CD4-positive, alpha-beta T cell treated with Interleukin-12 subunit alpha and Interleukin-12 subunit beta, for 1 hour (primary cell): ENCODE results near the gene DLGAP4.
A peak's percentile ranks its signal among the peaks of the same experiment; 100 is the strongest.
"Not testable (repeated sequence)": the region's sequence is repeated elsewhere in the genome, so short reads cannot be mapped to it uniquely, and the experiment has no call there.

Experiments used
- DNase-seq: peaks from one replicate; pipeline ENCODE4 v3.0.0-alpha.2; 2020

Gene DLGAP4

DNA sequence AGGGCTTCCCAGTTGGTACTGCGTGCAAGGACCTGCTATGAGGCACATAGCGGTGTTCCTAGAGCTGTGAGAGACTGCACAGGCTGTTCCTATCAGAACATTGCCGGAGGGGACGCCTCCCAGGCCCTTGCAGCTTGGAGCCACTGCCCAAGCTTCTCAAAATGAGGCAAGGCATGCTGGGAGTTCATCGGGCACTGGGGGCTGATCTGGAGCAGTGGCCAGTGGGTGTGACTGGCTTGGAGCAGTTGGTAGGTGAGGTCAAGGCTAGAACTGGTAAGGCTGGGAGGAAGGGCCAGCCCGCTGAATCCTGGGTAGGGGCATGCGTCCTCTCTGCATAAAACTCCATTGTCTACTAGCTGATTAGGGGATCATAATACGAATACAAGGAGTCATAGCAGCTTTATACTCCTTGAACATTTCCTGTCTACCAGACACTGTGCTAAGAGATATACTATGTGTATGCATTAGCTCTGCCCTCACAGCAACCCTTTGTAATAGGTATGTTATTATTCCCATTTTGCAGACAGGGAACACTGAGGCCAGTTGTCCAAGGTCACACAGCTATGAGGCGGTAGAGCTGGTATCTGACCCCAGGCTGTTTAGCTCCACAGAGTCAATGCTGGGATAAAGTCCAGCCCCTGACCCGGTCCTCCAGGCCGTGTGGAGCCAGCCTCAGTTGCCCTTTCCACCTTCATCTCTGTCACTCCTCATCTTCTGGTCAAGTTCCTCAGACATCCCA is 53.7 kb downstream of the DLGAP4 start:
- DNase-seq, result no peak

DNA sequence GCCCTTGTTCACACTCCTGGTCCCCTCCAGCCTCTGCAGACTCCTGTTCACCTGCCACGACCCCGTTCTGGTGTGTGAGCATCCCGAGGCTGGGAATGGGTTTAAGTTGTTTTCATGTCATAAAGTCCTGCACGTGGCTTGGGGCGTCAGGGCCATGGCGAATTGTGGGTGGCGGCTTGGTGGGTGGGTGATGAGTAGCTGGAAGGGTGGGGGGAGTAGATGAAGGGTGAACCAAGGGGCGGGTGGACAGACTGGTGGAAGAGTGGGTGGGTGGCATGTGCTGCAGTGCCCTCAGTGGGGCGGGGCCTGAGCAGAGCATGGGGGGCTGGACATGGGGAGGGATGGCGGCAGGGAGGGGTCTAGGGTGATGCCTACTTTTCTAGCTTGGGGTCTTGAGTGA is 54.3 kb downstream of the DLGAP4 start:
- no peak for DNase-seq

DNA sequence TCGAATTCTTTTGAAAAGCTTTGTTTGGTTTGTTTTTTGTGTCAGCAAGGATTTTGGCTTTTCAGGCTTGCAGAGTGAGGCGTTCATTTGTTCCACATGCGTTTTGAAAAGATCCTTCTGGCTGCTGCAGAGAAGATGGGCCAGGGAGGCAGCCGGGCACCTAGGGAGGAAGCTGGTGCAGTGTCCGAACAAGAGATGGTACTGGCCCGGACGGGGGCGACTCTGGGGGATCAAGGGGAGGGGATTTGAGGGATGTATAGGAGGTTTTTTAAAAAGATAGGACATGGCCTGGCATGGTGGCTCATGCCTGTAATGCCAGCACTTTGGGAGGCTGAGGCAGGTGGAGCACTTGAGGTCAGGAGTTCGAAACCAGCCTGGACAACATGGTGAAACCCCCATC is 55.3 kb downstream of the DLGAP4 start:
- DNase-seq, result no peak

- no peak for DNase-seq
These were observed 56.1 kb downstream of the DLGAP4 start for GRCh38 chr20:36362261-36362660.

DNA sequence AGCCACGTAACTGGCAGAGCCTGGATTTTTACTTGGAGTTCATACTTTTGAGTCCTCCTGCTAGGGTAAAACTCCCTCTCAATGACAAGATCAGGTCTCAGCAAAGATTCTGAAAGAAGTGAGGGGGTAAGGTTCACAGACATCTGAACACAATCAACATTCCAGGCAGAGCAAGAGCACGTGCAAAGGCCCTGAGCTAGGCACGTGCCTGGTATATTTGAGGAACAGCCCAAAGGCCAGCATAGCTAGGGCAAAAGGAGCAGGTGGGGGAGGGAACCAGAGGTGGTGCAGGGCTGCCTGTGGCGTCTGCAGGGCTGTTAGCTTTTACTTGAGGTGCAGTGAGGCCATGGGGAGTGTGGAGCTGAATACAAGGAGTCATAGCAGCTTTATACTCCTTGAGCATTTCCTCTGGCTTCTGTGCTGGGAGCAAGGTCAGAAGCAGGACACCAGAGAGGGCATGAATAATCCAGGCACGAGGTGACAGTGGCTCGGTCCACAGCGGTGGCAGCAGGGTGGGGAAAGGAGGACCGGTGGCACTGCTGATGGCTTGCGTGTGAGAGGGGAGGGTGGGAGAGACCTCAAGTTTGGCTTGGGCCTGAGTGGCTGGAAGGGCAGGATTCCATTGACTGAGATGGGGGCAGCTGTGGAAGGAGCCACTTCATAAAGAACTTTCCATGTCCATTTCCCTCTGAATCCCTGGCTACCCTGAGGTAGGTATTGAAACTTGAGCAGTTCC is 57.0 kb downstream of the DLGAP4 start:
- DNase-seq, result no peak

- DNase-seq, result no peak
These were observed 58.4 kb downstream of the DLGAP4 start for GRCh38 chr20:36364506-36364905.

DNA sequence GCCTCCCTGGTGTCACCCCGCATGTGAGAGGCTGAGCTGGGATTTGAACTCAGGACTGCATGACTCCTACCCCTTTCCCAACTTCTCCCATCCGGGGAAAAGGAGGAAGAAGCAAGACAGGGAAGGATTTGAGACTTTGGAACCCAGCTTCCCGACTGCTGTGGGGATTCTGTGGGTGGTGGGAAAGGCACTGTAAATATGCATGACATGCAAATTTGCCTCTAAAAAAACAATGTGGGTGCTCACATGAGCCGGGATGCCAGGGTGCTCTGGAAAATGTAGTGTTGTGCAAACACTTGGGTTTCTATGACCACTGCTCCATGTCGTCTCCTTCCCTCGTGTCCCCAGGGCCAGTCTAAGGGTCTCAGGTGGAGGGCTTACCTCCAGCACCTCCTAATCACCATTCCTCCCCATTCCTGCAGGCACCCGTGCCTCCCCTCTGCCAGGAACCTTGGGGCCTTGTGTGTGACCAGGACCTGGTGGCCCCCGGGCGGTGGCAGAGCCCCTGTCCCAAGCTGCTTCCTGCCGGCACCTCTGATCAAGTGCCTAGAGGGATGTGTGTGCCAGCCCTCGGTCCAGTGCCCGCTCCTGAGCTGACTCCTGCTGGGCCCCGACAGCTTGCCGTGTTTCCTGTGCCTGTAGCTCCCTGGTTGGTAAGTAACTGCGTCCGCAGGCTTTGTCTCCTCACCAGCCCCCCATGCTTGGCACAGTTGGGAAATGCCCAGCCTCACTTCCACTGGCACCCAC is 60.7 kb downstream of the DLGAP4 start:
- DNase-seq, result no peak

- DNase-seq, result no peak
These were observed 61.2 kb downstream of the DLGAP4 start for GRCh38 chr20:36367370-36367745.

DNA sequence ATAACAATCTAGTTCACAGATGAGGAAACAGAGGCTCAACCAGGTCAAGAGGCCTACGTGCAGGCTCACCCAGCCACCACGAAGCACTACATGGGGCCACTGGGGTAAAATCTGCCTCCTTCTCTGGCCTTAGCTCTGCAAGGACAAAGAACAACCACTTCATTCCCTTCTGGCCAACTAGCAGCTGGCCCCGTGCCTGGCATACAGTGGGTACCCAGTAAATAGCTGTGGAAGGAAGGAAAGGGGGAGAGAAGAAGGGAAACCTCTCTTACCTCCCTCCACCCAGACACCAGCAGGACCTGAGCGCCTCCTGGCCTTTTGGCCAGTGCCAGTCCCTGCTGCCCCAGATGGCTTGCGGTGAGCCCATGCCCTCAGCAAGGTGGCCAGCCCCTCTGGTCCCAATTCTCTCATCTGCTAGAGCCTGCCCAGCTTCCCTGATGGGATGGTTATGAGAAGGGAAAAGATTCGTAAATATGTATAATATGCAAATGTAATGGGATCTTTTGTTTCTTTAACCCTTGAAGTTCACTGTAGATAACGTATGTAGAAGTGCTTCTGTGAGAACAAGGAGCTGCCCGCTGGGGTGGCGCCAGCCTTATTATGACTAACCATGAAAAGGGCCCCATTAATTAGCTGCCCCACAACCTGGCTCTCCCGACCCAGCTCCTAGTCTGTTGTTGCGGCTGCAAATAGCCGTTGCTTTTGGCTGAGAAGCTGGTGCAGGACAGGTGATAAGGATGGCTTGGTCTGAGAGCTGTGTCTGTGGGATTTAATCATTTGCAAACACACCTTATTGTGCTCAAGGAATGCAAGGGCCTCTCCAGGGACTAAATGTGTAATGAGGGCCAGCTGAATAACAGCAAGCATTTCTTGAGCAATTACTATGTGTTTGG is 62.0 kb downstream of the DLGAP4 start:
- no peak for DNase-seq

DNA sequence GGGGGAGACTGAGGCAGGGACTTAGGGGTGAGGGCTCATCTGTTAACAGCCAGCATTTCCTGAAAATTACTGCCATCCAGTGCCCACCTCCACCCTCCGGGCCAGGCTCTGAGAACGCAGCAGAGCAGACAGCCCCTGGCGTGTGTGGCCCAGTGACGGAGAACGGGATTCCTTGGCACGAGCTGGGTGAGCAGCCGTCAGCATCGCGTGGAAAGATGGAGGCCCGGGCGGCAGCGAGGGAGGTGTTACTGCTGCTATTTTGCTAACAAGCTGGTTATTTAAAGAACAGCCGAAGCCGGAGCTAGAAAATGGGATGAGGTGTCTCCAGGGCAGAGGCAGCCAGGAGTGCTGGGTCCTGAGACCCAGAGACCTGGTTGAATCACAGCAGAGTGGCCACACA is 62.7 kb downstream of the DLGAP4 start:
- no peak for DNase-seq

- DNase-seq, result no peak
These were observed 63.6 kb downstream of the DLGAP4 start for GRCh38 chr20:36369739-36370138.

DNA sequence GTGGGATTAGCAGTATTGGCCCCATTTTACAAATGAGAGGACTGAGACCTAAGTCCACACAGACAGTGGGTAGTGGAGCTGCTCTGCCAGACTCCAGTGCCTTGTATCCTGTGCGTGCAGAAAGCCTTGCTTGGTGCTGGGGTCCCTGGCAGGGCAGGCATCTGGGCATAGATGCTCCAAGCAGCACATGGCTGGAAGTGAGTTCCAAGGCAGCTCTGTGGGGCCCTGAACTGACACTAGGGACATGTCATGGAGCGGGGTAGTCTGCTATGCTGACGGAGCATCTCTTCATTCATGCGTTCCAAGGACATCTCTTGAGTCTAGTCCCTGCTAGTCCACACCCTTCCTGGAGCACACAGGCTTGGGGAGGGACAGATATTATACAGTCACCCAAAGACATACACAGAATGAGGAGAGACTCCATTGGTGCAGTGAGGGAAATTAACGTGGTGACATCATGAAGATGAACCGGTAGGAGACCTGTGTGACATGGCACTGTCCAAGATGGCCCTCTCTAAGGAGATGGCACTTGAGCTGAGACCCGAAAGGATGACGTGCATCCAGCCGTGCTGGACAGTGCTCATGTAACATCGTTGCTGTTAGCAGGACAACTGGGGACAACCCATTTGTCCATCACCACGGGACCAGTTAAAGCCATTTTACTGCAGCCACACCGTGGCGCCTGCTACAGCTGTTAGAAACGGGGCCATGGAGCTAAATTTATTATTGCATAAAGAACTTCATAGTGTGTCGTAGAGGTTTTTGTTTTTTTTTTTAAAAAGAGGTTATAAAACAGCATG is 65.1 kb downstream of the DLGAP4 start:
- no peak for DNase-seq

- no peak for DNase-seq
These were observed 66.5 kb downstream of the DLGAP4 start for GRCh38 chr20:36372666-36373065.

GRCh38 chr20:36373089-36373488 is 67.0 kb downstream of the DLGAP4 start:
- DNase-seq, result no peak

DNA sequence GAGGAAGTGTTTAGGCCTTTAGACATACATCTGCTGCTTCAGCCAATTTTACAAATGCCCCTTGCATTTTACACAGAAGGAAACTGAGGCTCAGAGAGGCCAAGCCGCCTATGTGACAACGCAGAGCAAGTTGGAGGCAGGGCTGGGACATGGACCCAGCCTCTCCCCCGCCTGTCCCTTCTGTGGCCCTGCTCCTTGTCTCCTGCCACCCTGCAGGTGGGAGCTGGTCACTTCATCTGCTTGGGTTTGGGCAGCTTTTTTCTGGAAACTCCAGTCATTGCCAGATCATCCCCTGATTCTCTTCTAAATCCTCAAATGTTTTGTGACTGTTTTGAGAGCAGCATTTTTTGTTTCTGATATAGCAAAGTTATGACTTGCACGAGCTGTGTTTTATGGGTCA is 68.9 kb downstream of the DLGAP4 start:
- no peak for DNase-seq

- no peak for DNase-seq
These were observed 71.5 kb downstream of the DLGAP4 start for GRCh38 chr20:36377348-36378326.

- no peak for DNase-seq
These were observed 72.5 kb downstream of the DLGAP4 start for GRCh38 chr20:36378686-36379085.

DNA sequence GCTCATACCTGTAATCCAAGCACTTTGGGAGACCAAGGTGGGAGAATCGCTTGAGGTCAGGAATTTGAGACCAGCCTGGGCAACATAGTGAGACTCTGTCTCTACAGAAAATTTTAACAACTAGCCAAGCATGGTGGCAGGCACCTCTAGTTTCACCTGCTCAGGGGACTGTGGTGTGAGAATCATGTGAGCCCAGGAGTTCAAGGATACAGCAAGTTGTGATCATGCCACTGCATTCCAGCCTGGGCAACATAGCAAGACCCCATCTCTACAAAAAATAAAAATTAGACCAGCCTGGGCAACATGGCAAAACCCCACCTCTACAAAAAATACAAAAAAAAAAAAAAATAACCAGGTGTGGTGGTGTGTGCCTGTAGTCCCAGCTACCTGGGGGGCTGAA is 73.8 kb downstream of the DLGAP4 start:
- not testable (repeated sequence) for DNase-seq

DNA sequence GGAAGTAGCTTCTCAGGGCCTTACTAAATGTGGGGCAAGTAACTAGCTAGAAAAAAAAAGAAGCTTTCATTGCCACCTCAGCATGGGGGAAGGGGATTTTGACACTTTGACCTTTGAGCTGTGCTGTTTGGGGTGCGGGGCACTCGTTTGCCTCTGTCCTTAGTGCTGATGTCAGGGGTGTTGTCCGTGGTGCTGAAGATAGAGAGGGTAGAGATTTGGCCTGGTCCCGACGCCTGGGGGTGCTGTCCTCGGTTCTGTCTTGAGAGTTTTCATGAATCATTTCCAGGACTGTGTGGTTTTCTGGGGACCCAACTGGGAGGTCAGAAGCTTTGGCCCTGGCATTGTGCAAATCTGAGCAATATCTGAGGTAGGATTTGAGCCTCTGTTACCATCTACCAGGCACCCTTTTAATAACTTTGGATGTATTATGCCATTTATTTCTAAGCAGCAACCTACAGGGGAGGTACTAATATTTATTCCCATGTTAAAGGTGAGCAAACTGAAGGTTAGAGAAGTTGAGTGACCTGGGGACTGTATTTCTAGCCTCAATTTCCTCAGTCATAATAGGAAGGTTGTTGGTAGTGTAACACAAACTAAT is 78.0 kb downstream of the DLGAP4 start:
- DNase-seq, result peak; percentile 19

GRCh38 chr20:36385503-36385902 is 79.4 kb downstream of the DLGAP4 start:
- DNase-seq, result no peak
